Astrocyte of the hippocampus (primary cell): ENCODE measurements around the gene LCP1.
"Not testable (repeated sequence)": the region's sequence is repeated elsewhere in the genome, so short reads cannot be mapped to it uniquely, and the experiment has no call there.

ENCODE experiments used
- DNase-seq: peaks from one replicate; pipeline ENCODE4 v3.0.0; 2011; ENCODE audit warnings: low read depth, low spot score

LCP1 gene

DNA sequence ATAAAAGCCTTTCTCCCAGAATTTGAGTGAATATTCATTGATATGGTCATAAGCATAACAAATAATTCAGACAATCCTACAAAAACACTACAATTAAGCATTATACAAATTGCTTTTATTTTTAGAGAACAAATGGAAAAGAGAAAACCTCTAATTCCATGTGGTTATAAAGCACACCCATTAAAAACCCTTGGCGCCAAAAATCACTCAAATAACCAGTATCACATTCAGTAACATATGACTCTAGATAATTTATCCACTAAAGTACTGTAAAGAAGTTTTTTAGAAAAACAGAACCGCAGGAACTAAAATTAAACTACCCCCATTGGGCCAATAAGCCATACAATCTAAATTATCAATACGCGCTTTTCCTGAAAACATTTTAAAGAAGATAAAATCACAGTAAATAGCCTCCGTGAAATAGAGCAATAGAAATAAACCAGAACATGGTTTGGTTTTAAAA, 569 bp downstream of the LCP1 start:
- DNase-seq: no peak

DNA sequence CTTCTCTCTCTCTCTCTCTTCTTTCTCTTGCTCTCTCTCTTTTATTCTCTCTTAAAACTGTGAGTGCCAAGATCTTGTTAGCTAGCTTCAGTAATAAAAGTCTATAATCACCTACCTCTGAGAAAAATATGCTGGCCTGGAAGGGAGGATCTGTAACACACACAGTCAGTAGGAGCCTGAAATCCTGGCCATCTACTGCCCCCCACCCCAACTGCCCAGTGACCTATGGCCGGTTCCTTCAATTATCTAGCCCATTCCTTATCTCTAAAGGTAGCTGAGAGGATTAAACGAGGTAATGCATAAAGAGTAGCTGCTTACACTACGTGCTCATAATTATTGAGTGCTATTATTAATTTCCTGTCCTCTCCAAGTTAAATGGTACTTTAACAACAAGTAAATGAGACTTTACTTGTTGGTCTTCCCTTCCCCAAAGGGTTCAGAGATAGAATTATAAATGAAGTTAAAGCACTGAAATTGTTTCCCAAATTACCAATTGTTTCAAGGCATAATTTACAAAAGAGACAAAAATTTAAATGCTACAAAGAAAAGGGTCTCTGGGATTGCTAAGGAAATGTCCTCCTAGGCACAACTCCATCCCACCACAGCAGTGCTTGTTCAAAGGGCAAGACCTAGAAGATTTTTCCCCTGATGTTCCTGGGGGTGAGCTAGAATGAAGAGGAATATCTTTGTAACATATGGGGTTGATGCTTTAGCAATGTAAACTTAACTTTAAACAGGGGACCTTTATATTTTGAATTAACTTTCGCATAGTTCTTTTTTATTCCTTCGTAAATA, 1.8 kb downstream of the LCP1 start:
- DNase-seq: no peak

DNA sequence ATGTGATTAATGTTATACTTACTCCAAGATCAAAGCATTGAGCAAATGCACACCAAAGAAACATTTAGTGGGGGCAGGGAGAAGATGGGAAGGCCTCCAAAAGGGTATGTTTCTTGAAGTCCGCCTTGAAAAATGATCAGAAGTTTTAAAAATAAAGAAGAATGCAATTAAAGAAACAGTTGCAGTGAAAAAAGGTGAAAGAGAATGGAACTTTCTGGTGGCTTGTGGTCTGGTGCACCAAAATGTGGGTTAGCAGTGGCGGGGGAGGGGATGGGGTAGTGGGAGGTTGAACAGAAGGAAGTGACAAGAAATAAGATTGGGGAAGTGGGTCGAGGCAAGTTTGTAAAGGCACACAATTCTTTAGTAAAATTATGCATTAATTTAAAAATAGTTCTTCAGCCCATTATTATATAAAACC, 2.5 kb downstream of the LCP1 start:
- no peak for DNase-seq

DNA sequence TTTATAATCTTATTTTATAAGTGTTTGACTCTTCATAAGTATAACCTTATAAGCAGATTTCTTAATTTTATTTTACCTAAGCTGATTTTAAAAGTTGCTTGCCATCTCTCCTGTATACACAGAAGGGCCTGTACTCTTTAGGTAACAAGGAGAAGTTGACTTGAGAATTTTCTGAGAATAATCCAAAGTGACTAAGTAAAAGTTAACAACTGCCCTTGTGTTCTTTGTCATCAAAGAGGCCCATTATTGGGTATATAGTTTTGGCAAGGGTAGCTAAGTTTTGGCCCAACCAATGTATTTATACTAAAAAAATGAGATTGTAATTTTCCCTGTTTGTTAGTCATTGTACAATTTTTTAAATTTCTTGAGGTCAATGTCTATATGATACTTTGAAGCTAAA, 3.2 kb downstream of the LCP1 start:
- DNase-seq: no peak

DNA sequence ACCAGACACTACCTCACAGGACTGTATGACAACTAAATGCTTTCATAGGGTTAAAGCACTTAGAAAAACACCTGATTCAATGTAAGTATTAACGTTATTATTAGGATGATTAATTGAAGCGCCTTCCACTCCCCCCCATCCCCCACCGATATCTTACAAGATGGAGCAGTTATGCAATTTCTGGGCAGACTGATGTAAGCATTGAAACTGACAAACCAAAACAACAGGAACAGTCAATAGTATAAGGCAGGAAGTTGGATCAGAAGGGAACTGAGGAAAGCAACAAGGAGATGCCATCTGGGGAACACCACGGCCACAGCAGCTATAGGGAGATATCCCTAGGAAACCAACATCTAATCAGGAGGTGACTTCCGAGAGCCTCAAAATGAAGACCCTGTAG, 3.8 kb downstream of the LCP1 start:
- DNase-seq: no peak

DNA sequence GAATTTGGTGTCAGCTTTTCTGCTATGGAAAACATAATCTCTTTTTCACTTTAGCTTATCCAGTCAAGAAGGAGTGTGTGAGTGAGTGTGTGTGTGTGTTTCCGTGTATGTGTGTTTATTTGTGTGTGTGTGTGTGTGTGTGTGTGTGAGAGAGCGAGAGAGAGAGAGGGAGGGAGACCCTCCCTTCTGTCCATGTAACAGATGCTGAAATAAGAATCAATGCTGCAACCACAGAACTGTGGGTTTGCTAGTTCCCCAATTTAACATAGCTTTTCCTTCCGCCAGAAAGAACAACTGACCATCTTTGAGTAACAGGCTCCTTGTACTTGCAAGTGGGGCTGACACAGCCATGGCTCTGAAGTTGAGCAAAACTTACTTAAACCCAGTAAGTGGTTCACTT, 5.2 kb downstream of the LCP1 start:
- no peak for DNase-seq

DNA sequence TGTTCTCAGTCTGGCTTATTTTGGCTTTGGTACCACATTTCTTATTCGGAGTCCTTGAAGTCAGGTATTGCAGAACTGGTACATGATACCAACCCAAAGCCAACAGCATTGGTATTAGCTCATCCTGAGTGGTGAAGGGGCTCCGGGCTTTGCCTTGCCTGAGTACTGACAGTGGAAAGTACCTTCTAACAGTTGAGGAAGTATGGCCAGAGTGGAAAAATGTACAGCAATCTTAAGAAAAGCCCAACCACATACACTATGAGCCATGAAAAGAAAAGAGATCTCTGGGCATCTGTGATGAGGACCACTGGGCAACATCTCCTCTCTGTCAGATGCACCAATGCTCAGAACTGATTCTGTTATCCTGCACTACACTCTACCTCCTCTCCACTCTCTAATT, 8.3 kb downstream of the LCP1 start:
- no peak for DNase-seq

DNA sequence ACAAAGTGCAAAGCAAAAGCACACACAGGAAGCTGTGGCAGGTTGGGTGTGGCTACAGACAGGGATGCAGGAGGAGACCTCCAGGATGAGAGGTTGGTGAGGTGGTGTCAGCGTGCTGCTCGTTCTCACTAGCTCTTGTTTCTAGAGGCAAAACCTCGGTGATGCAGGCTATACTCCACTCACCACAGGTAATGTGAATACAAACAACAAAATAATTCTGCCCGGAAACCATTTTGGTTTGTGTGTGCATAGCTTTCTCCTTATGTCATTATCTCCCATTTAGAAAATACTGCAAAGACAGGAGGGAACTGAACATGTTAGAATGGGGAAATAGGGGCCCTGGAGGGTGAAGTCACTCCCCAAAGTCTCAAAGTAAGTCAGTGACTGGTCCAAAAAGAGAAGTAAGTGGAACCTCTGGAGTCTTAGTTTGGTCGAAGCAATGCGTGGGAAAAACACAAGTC, 9.4 kb downstream of the LCP1 start:
- DNase-seq: no peak

DNA sequence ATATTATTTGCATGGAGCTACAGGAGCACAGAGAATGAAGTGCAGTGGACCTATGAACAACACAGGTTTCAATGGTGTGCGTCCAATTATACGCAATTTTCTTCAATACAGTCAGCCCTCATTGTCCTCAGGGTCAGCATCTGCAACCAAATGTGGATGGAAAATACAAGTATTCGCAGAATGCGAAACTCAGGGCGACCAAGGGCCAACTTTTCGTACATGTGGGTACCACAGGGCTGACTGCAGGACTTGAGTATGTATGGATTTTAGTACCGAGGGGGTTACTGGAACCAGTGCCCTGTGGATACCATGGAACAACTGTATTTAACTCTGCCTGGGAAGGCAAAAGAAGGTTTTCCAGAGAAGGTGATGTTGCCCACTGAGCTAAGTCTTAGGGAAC, 10.2 kb downstream of the LCP1 start:
- no peak for DNase-seq

DNA sequence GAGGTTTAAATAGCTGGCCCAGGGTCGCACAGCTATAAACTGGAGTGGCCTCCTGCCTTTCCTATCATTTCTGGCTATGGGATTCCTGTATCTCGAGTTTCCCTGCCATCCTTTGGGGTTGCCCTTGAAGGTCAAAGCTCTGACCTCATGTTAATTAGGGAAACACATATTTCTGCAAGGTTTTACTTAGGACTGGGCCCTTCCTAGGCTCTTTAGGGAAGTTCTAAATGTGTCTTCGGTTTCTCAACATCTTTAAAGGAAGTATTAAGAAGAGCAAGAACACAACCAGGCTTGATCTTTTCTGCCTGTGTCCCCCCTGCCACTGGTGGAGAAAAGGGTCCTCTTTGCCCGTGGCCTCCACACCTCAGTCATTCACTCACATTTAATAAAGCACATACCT, 10.8 kb downstream of the LCP1 start:
- no peak for DNase-seq

DNA sequence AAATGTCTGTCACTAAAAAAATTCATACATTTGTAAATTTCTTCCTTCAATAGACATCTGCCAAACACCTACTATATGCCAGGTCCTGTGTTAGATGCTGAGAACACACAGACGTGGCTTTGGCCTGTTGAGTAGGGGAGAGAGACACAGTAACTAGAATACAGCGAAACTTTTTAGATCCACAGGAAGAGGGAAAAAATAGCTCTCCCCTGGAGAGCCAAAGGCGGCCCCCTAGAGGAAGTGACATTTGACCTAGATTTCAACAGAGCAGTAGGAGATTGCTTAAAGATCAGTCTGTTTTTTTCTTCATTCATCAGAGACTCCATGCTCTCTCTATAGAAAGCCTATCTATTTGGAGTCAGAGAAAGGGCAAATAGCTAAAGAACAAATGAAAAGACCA, 11.3 kb downstream of the LCP1 start:
- no peak for DNase-seq

DNA sequence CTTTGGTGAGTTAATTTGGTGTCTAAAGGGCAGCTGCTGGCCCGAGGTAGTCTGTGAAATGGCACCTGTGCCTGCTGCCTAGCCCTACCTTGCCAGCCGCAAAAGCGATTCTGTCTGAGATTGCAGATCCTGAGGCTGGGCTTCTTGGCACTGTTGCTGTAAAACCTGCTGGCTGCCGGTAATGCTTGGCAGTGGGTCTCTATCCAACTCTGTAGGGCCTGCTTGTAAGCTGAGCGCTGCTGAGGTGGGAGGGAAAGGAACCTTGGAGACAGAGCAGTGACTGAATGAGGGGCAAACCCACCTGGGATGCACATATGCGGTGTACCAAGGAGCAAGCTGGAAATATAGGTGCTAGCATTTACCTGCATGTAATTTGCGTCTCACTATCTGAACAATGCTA, 11.7 kb downstream of the LCP1 start:
- no peak for DNase-seq

DNA sequence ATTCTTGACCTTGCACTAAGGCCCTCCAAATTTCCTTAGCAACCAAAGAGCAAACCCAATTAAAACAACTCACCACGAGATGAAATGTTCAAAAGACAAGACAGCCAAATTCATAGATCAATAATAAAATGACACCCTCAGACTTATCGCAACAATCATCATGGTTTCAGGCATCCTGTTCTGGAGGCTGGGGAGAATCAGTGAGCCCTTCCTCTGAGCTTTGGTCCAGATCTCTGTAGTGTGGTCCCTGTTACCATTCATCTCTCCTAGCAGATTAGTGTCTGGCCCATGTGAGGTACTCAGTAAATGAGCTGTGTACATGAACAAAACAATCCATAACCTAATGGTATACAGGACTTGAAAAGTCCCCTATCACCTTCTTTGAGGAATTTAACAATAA, 12.2 kb downstream of the LCP1 start:
- DNase-seq: no peak

DNA sequence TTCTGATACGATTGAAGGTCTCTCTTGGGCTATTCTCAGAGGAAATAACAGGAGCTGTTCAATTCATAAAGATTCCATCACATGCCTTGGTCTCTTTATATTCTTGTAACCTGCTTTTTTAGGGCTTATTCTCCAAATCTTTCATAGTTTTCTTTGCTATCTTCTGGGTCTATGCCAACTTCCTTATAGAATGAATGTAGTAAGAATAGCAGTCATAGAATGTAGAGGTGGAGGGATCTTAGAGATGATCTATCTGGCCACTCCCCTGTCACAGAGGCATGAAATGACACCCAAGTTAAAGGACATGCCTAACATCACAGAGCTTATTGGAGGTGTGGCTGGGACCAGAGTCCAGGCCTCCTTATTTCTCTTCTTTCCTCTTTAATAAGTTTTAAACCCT, 13.2 kb downstream of the LCP1 start:
- no peak for DNase-seq

DNA sequence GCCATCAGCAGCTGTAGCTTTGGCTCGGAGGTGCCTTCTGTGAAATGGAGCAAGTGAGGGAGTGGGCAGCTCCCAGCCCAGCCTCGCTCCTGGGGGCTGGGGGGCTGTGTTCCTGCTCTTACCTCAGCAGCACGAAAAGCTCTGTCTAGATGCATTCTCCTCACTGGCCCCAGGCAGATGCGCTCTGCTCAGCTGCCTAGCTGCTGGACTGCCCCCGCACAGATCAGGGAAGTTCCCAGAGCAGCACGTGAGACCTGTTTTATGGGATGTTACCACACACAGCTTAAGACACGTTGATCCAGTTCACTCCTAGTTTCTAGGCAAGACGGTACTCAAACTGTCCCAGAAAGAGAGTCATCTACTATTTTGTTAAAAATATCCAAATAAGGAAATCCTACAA, 13.6 kb downstream of the LCP1 start:
- no peak for DNase-seq

DNA sequence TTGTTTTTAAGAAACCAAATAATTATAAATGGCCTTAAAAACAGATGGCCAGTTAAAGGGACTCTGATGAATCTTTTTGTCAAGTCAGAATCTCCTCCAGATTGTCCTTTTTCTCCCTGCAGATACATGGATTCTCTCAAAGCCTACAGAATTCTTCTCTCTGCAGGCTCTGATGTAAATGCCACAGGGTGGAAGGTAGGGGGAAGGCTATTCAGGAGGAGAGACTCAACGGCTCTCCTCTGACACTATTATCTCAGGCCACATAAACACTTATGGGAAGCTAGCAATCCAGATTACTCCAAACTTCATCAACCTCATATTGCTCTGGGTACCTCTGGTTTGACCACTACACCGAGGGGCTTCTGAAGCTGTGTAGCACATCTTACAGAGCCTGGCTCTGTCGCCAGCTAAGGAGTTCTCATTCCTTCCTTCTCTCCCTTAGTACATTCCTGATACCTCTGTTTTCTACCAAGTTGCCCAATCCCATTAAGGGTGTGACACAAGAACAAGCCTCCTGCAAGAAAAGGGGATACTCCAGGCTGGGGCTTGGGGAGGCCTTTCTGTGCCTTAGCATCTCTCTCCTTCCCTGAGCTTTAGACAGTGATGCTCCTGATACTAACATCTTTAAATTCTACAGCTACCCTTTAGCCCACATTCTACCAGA, 14.9 kb downstream of the LCP1 start:
- no peak for DNase-seq

DNA sequence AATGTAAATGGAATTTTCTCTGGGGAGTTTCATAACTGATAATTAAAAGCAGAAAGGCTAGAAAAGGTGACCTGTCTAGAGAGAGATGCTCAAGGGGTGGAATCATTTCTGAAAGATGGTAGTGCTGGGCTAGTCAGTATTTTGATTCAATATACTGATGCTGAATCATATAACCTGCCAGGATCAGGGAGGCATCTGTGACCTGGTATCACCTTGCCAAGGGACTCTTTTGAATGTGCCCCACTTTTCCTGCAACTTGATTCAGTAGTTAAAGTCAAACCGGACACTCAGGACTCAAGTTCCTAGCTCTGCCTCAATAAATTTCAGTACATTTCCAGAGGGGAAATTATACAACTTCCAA, 15.8 kb downstream of the LCP1 start:
- DNase-seq: no peak

DNA sequence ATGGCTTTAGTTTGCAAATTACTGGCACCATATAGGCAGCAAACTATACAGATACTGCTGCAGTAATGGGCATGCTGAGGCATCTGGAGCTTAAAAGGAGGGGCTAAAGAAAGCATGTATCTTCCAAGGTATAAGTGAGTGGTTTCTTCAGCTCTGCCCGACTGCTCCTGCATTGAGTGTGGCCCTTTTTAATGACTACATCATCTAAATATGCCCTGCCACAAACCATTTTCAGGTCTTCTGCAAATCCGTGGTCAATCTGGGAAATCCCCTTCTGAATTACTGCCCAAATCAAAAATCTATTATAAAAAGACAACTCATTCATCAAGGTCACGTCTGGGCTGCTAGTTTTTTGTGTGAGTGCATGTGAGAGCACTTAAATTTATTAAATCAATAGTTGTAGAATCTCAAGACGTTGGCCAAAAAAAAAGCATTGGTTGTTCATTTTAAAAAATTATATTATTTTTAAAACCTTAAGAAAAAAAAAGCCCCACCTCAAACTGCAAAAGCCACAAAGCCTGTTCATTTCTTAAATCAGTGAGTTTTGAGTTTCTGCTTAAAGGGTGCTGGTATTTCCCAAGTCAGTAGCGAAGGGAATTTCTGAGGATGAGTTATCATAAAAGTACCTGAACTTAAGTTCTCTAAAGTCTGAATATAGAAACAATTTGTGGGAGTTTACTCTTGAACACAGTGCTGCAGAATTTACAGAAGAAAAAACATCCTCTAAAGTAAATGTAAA, 16.3 kb downstream of the LCP1 start:
- peak; percentile 69 for DNase-seq

DNA sequence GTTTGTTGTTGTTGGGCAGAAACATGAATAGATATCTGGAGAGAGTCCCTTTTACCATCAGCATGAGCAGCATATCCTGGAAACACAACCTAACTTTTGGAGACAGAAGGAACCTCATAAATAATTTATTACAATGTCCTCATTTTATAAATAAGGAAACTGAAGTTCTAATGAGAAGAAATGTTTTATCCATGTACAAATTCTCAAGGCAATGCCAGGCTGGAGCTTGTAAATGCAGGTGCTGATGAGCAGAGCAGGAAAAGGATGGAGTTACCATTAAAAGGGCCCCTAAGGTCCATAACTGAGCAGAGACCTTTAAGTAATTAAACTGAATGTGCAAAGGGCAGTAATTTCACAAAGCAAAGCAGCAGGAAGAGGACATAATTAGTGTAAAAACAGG, 17.3 kb downstream of the LCP1 start:
- no peak for DNase-seq

DNA sequence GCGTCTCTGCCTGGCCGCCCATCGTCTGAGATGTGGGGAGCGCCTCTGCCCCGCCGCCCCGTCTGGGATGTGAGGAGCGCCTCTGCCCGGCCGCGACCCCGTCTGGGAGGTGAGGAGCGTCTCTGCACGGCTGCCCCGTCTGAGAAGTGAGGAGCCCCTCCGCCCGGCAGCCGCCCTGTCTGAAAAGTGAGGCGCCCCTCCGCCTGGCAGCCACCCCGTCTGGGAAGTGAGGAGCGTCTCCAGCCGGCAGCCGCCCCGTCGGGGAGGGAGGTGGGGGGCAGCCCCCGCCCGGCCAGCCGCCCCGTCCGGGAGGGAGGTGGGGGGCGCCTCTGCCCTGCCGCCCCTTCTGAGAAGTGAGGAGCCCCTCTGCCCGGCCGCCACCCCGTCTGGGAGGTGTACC, 19.2 kb downstream of the LCP1 start:
- not testable (repeated sequence) for DNase-seq

DNA sequence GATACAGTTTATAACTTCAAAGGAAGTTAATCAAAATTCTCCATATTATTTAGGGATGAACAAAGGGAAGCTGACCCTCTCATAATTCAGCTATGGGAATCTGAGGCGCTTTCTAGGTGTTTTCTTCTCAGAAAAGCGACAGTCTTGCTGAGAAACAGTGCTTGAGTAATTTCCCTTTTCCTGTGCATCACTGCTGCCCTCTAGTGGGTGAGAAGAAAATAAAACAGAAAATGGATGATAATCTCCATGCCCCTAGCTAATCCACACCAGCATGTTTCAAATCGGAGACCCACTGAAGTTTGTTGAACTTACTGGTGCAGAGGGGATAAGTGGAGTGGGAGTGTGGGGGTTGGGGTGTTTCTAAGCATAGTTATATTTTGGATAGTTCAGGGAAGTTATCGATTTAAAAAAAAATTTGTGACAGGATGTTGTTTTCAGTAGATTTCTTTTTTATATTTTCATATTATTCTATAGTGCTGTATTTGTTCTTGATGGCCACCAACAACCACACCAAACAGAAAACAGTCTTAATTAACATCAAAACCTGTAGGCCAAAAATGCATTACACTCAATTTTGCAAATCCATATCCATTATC, 21.4 kb downstream of the LCP1 start:
- DNase-seq: peak; percentile 78

DNA sequence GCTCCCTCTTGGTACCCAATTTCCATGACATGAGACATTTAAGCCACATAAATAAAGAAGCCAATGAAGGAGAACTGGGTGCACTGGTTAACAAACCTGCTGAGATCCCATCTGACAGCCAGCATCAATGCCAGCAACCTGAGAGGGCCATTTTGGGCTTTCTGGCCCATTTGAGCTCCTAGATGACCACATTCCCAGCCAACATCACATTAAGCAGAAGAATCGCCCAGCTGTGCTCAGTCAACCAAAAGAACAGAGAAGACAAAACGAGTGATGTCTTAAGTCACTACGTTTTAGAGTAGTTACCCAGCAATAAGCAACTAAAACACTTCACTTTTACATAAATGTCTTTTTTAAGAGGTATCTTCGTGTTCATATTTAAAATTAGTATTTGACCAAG, 21.9 kb downstream of the LCP1 start:
- no peak for DNase-seq
